SK-N-MC (cell line): Measurements from ENCODE around the gene MAGI2.

Source experiments
- DNase-seq: peaks from one replicate; pipeline ENCODE4 v3.0.0-alpha.2; 2011; ENCODE audit warnings: low read depth, low spot score
- H3K27ac ChIP-seq: fragments of 200-600 bp; sonication (generic); 2 replicates; pipeline ENCODE4 v1.5.1; 2016; ENCODE audit warnings: mixed run types
- H3K36me3 ChIP-seq: fragments of 200-600 bp; sonication (generic); 2 replicates; pipeline ENCODE4 v1.6.1; 2017; ENCODE audit warnings: antibody characterized with exemption, low read length, mixed read lengths; ENCODE audit not compliant: insufficient read depth
- H3K4me3 ChIP-seq: fragments of 200-600 bp; sonication (generic); 2 replicates; pipeline ENCODE4 v1.5.1; 2016
- H3K9ac ChIP-seq: fragments of 200-600 bp; sonication (generic); 2 replicates; pipeline ENCODE4 v1.8.0; 2017; ENCODE audit warnings: mixed run types, mixed read lengths; ENCODE audit not compliant: insufficient read length
- H3K9me3 ChIP-seq: fragments of 200-600 bp; sonication (generic); 2 replicates; pipeline ENCODE4 v1.6.1; 2017; ENCODE audit warnings: low read depth, mild to moderate bottlenecking, antibody characterized with exemption, low read length, moderate library complexity, mixed read lengths
- EZH2 ChIP-seq: fragments of 200-600 bp; sonication (generic); IDR thresholded peaks from one replicate; pipeline ENCODE4 v1.6.1; 2017; ENCODE audit warnings: antibody characterized with exemption
- FOXP2 ChIP-seq: optimal IDR thresholded peaks from 2 replicates; pipeline ENCODE3; 2011; ENCODE audit warnings: mild to moderate bottlenecking, moderate library complexity; ENCODE audit not compliant: insufficient read depth; ENCODE audit errors: extremely low read length, control extremely low read depth
- POLR2AphosphoS5 ChIP-seq: IDR thresholded peaks from 2 replicates; pipeline ENCODE4 v1.6.1; 2012; ENCODE audit warnings: mild to moderate bottlenecking, low read depth, low read length, borderline replicate concordance

MAGI2 gene

GRCh38 chr7:77982926-77983550 lies 1470.4 kb downstream of the MAGI2 start:
- Histone ChIP-seq H3K4me3 (no peak overlapping the region), H3K27ac (no peak overlapping the region), H3K9ac (no peak overlapping the region), H3K36me3 (no peaks in the 10 kb centered on the region), H3K9me3 (no peaks in the 10 kb centered on the region)
- no peak for DNase-seq
- TF ChIP-seq FOXP2 = no peak
- TF ChIP-seq POLR2AphosphoS5 = no peak
- no peak for TF ChIP-seq EZH2

- H3K4me3 ChIP-seq = no peak overlapping the region
- TF ChIP-seq FOXP2 (no peak), EZH2 (no peak), POLR2AphosphoS5 (no peak)
- H3K36me3 ChIP-seq = no peaks in the 10 kb centered on the region
- H3K27ac ChIP-seq = no peak overlapping the region
- H3K9me3 ChIP-seq = no peaks in the 10 kb centered on the region
- no peak overlapping the region for H3K9ac ChIP-seq
- DNase-seq = no peak
Measured at GRCh38 chr7:77980087-77980713, 1473.3 kb downstream of the MAGI2 start.

- H3K4me3 ChIP-seq = no peak overlapping the region
- DNase-seq = no peak
- H3K9me3 ChIP-seq = no peaks in the 10 kb centered on the region
- no peak for TF ChIP-seq EZH2
- TF ChIP-seq POLR2AphosphoS5 = no peak
- TF ChIP-seq FOXP2 = no peak
- H3K9ac ChIP-seq = no peak overlapping the region
- H3K36me3 ChIP-seq = no peaks in the 10 kb centered on the region
- H3K27ac ChIP-seq = no peak overlapping the region
Measured at GRCh38 chr7:77979219-77979618, 1474.2 kb downstream of the MAGI2 start.

- no peak overlapping the region for H3K27ac ChIP-seq
- TF ChIP-seq EZH2 (no peak), FOXP2 (no peak)
- H3K9me3 ChIP-seq = no peaks in the 10 kb centered on the region
- no peak for DNase-seq
- no peak overlapping the region for H3K4me3 ChIP-seq
- H3K36me3 ChIP-seq = no peaks in the 10 kb centered on the region
- H3K9ac ChIP-seq = no peak overlapping the region
Measured at GRCh38 chr7:77975672-77976480, 1477.6 kb downstream of the MAGI2 start.

- no peaks in the 10 kb centered on the region for H3K9me3 ChIP-seq
- H3K4me3 ChIP-seq = no peak overlapping the region
- DNase-seq = no peak
- H3K36me3 ChIP-seq = no peaks in the 10 kb centered on the region
- no peak overlapping the region for H3K27ac ChIP-seq
- TF ChIP-seq POLR2AphosphoS5 (no peak), EZH2 (no peak), FOXP2 (no peak)
- H3K9ac ChIP-seq = no peak overlapping the region
Measured at GRCh38 chr7:77971726-77972125, 1481.7 kb downstream of the MAGI2 start.

GRCh38 chr7:77967429-77967828 lies 1486.0 kb downstream of the MAGI2 start:
- no peaks in the 10 kb centered on the region for H3K36me3 ChIP-seq
- no peak overlapping the region for H3K27ac ChIP-seq
- H3K4me3 ChIP-seq = no peak overlapping the region
- TF ChIP-seq EZH2 = no peak
- no peak for TF ChIP-seq POLR2AphosphoS5
- no peak for TF ChIP-seq FOXP2
- no peaks in the 10 kb centered on the region for H3K9me3 ChIP-seq
- DNase-seq = no peak
- H3K9ac ChIP-seq = no peak overlapping the region
